NCI-H446 treated with DMSO at 0.1 percent for 48 hours (cell line): ENCODE results near the gene DENND2A.

Experiments
- DNase-seq: peaks from one replicate; lab custom pipeline; 2025; lab: John Stamatoyannopoulos, UW

The DENND2A gene

GRCh38 chr7:140619176-140619575, 21.4 kb downstream of the DENND2A start:
- no peak for DNase-seq

- no peak for DNase-seq
Observed at GRCh38 chr7:140618306-140618705, 22.3 kb downstream of the DENND2A start.

GRCh38 chr7:140617081-140617480, 23.5 kb downstream of the DENND2A start:
- no peak for DNase-seq

- no peak for DNase-seq
Observed at GRCh38 chr7:140616328-140616727, 24.3 kb downstream of the DENND2A start.

- no peak for DNase-seq
Observed at GRCh38 chr7:140611641-140612040, 29.0 kb downstream of the DENND2A start.

- DNase-seq, result no peak
Observed at GRCh38 chr7:140610204-140611165, 30.1 kb downstream of the DENND2A start.

- DNase-seq, result no peak
Observed at GRCh38 chr7:140609646-140610045, 31.0 kb downstream of the DENND2A start.

GRCh38 chr7:140607441-140607989, 33.1 kb downstream of the DENND2A start:
- DNase-seq, result no peak

GRCh38 chr7:140605337-140605736, 35.3 kb downstream of the DENND2A start:
- no peak for DNase-seq

GRCh38 chr7:140604760-140605159, 35.9 kb downstream of the DENND2A start:
- no peak for DNase-seq

- DNase-seq, result no peak
Observed at GRCh38 chr7:140604076-140604475, 36.5 kb downstream of the DENND2A start.

- DNase-seq, result no peak
Observed at GRCh38 chr7:140601566-140602174, 38.9 kb downstream of the DENND2A start.

GRCh38 chr7:140600341-140600740, 40.3 kb downstream of the DENND2A start:
- no peak for DNase-seq

GRCh38 chr7:140597428-140597949, 43.1 kb downstream of the DENND2A start:
- DNase-seq, result no peak

GRCh38 chr7:140596519-140597427, 43.8 kb downstream of the DENND2A start:
- no peak for DNase-seq

- no peak for DNase-seq
Observed at GRCh38 chr7:140595468-140596092, 45.0 kb downstream of the DENND2A start.

GRCh38 chr7:140594131-140594691, 46.4 kb downstream of the DENND2A start:
- DNase-seq, result no peak

- no peak for DNase-seq
Observed at GRCh38 chr7:140593672-140593982, 47.0 kb downstream of the DENND2A start.

- DNase-seq, result no peak
Observed at GRCh38 chr7:140592964-140593671, 47.5 kb downstream of the DENND2A start.

- no peak for DNase-seq
Observed at GRCh38 chr7:140591180-140591902, 49.3 kb downstream of the DENND2A start.
